GM21717 (cell line): ENCODE measurements around the gene TENM4.

Experiments used
- ATAC-seq: cut with Tn5 transposase; IDR thresholded peaks from one replicate; pipeline ENCODE4 v1.9.1; 2021; ENCODE audit warnings: mild to moderate bottlenecking, moderate library complexity; ENCODE audit not compliant: unreplicated experiment

The TENM4 gene

GRCh38 chr11:79453617-79454016 lies 12.8 kb upstream of the TENM4 start:
- ATAC-seq = no peak

- no peak for ATAC-seq
These were observed 8.2 kb upstream of the TENM4 start for GRCh38 chr11:79449040-79449439.

- no peak for ATAC-seq
These were observed 6.4 kb upstream of the TENM4 start for GRCh38 chr11:79447038-79447786.

GRCh38 chr11:79444923-79445322 lies 4.1 kb upstream of the TENM4 start:
- ATAC-seq = no peak

- no peak for ATAC-seq
These were observed 638 bp upstream of the TENM4 start for GRCh38 chr11:79441461-79441875.

GRCh38 chr11:79439886-79440570 lies 802 bp downstream of the TENM4 start:
- ATAC-seq = no peak

- ATAC-seq = no peak
These were observed 1.4 kb downstream of the TENM4 start for GRCh38 chr11:79439410-79439885.

- ATAC-seq = no peak
These were observed 2.0 kb downstream of the TENM4 start for GRCh38 chr11:79438631-79439409.

GRCh38 chr11:79437981-79438630 lies 2.7 kb downstream of the TENM4 start:
- no peak for ATAC-seq

GRCh38 chr11:79437278-79437980 lies 3.4 kb downstream of the TENM4 start:
- ATAC-seq = no peak

GRCh38 chr11:79436919-79437277 lies 3.9 kb downstream of the TENM4 start:
- ATAC-seq = no peak

GRCh38 chr11:79434283-79434682 lies 6.5 kb downstream of the TENM4 start:
- ATAC-seq = no peak

- ATAC-seq = no peak
These were observed 8.7 kb downstream of the TENM4 start for GRCh38 chr11:79432138-79432537.

- ATAC-seq = no peak
These were observed 9.3 kb downstream of the TENM4 start for GRCh38 chr11:79431535-79431934.

GRCh38 chr11:79430280-79430679 lies 10.6 kb downstream of the TENM4 start:
- no peak for ATAC-seq

- ATAC-seq = no peak
These were observed 12.4 kb downstream of the TENM4 start for GRCh38 chr11:79428406-79428805.

GRCh38 chr11:79427611-79428327 lies 13.1 kb downstream of the TENM4 start:
- no peak for ATAC-seq

GRCh38 chr11:79427126-79427525 lies 13.7 kb downstream of the TENM4 start:
- no peak for ATAC-seq

- ATAC-seq = no peak
These were observed 15.4 kb downstream of the TENM4 start for GRCh38 chr11:79425463-79425862.

GRCh38 chr11:79423736-79424135 lies 17.1 kb downstream of the TENM4 start:
- no peak for ATAC-seq
